Loucy (cell line): ENCODE results near the gene DGKB.

Experiments
- H2AFZ ChIP-seq: fragments of 200-600 bp; sonication (generic); 2 replicates; pipeline ENCODE4 v1.6.0; 2016; ENCODE audit warnings: antibody characterized with exemption, mild to moderate bottlenecking, low read length, moderate library complexity
- H3F3A ChIP-seq: fragments of 200-600 bp; 2 replicates; pipeline ENCODE4 v1.6.0; 2016; ENCODE audit warnings: antibody characterized with exemption, low read depth, mild to moderate bottlenecking
- H3K27me3 ChIP-seq: fragments of 200-600 bp; sonication (generic); 2 replicates; pipeline ENCODE4 v1.6.1; 2014; ENCODE audit warnings: low read length, mild to moderate bottlenecking; ENCODE audit not compliant: insufficient read depth, poor library complexity, severe bottlenecking
- H3K36me3 ChIP-seq: fragments of 200-600 bp; sonication (generic); 2 replicates; pipeline ENCODE4 v1.6.1; 2016; ENCODE audit warnings: low read length; ENCODE audit not compliant: insufficient read depth
- H3K4me1 ChIP-seq: fragments of 200-600 bp; sonication (generic); 2 replicates; pipeline ENCODE4 v1.5.1; 2014; ENCODE audit warnings: low read length, mild to moderate bottlenecking; ENCODE audit not compliant: insufficient read depth, poor library complexity, severe bottlenecking
- H3K4me2 ChIP-seq: fragments of 200-600 bp; sonication (generic); 2 replicates; pipeline ENCODE4 v1.6.0; 2014; ENCODE audit warnings: antibody characterized with exemption, low read length, low read depth, mild to moderate bottlenecking; ENCODE audit not compliant: poor library complexity, severe bottlenecking
- H3K4me3 ChIP-seq: fragments of 200-600 bp; sonication (generic); 2 replicates; pipeline ENCODE4 v1.5.1; 2014; ENCODE audit warnings: low read length, mild to moderate bottlenecking, mixed read lengths; ENCODE audit not compliant: poor library complexity, severe bottlenecking
- H3K79me2 ChIP-seq: fragments of 200-600 bp; sonication (generic); 2 replicates; pipeline ENCODE4 v1.6.1; 2014; ENCODE audit warnings: low read length; ENCODE audit not compliant: insufficient read depth
- H3K9ac ChIP-seq: fragments of 200-600 bp; sonication (generic); 2 replicates; pipeline ENCODE4 v1.6.0; 2014; ENCODE audit warnings: mild to moderate bottlenecking, low read depth, low read length, moderate library complexity; ENCODE audit not compliant: poor library complexity, severe bottlenecking
- H3K9me2 ChIP-seq: fragments of 200-600 bp; sonication (generic); replicated peaks from 2 replicates; pipeline ENCODE4 v1.6.1; 2016; ENCODE audit warnings: low read depth, low read length, mixed read lengths
- H3K9me3 ChIP-seq: fragments of 200-600 bp; sonication (generic); 2 replicates; pipeline ENCODE4 v1.6.1; 2014; ENCODE audit warnings: mild to moderate bottlenecking, antibody characterized with exemption, low read length, low read depth; ENCODE audit not compliant: insufficient read depth
- H4K20me1 ChIP-seq: fragments of 200-600 bp; sonication (generic); 2 replicates; pipeline ENCODE4 v1.6.0; 2014; ENCODE audit warnings: antibody characterized with exemption, low read length, mild to moderate bottlenecking; ENCODE audit not compliant: insufficient read depth, poor library complexity, severe bottlenecking
- EZH2phosphoT487 ChIP-seq: fragments of 200-600 bp; IDR thresholded peaks from 2 replicates; pipeline ENCODE4 v1.6.1; 2018; ENCODE audit warnings: antibody characterized with exemption, mild to moderate bottlenecking, moderate library complexity, borderline replicate concordance
- TF ChIP-seq, protein P1 (sequence below): fragments of 200-600 bp; sonication (generic); conservative IDR thresholded peaks from 2 replicates; pipeline ENCODE4 v1.5.1; 2014; ENCODE audit warnings: mild to moderate bottlenecking, antibody characterized with exemption, low read length

DGKB gene

GRCh38 chr7:14908697-14909096 is 6.1 kb upstream of the DGKB start:
- Histone ChIP-seq H2AFZ (no peak overlapping the region), H3K9ac (no peak overlapping the region), H3K4me1 (no peaks in the 10 kb centered on the region), H3K4me2 (no peak overlapping the region), H4K20me1 (no peaks in the 10 kb centered on the region), H3K4me3 (no peak overlapping the region), H3F3A (no peaks in the 10 kb centered on the region), H3K36me3 (no peaks in the 10 kb centered on the region), H3K9me2 (no peaks in the 10 kb centered on the region), H3K9me3 (no peaks in the 10 kb centered on the region), H3K27me3 (no peaks in the 10 kb centered on the region), H3K79me2 (no peaks in the 10 kb centered on the region)
- TF ChIP-seq, protein P1, sequence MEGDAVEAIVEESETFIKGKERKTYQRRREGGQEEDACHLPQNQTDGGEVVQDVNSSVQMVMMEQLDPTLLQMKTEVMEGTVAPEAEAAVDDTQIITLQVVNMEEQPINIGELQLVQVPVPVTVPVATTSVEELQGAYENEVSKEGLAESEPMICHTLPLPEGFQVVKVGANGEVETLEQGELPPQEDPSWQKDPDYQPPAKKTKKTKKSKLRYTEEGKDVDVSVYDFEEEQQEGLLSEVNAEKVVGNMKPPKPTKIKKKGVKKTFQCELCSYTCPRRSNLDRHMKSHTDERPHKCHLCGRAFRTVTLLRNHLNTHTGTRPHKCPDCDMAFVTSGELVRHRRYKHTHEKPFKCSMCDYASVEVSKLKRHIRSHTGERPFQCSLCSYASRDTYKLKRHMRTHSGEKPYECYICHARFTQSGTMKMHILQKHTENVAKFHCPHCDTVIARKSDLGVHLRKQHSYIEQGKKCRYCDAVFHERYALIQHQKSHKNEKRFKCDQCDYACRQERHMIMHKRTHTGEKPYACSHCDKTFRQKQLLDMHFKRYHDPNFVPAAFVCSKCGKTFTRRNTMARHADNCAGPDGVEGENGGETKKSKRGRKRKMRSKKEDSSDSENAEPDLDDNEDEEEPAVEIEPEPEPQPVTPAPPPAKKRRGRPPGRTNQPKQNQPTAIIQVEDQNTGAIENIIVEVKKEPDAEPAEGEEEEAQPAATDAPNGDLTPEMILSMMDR, result no peak
- no peak for TF ChIP-seq EZH2phosphoT487

GRCh38 chr7:14905764-14906163 is 3.2 kb upstream of the DGKB start:
- Histone ChIP-seq H3K4me2 (no peak overlapping the region), H3K27me3 (no peaks in the 10 kb centered on the region), H2AFZ (no peak overlapping the region), H3K36me3 (no peaks in the 10 kb centered on the region), H3K4me3 (no peak overlapping the region), H3K9ac (no peak overlapping the region), H4K20me1 (no peaks in the 10 kb centered on the region), H3K9me3 (no peaks in the 10 kb centered on the region), H3K79me2 (no peaks in the 10 kb centered on the region), H3K4me1 (no peaks in the 10 kb centered on the region), H3K9me2 (no peaks in the 10 kb centered on the region), H3F3A (no peaks in the 10 kb centered on the region)
- TF ChIP-seq, protein P1, result no peak
- no peak for TF ChIP-seq EZH2phosphoT487

DNA sequence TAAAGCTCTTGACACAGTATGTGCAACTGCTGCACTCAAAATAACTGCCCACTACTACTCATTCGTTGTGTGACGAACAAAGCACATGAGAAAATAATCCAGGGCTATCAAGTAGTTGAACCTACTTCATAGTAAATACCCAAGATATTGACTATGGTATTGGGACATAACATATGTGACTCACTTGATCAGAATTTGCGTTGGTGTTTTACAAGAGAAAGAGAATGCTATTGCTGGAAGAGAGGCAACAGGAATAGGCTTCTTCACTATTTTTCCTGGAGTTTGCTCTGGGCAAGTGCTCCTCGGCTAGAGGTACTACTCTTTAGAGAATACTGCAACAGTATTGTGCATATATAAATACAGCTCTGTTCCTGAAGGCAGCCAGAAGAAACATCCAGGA is 2.5 kb downstream of the DGKB start:
- H3K9me2 ChIP-seq, result no peaks in the 10 kb centered on the region
- H3K9me3 ChIP-seq, result no peaks in the 10 kb centered on the region
- H3K4me3 ChIP-seq, result no peak overlapping the region
- no peak overlapping the region for H2AFZ ChIP-seq
- no peaks in the 10 kb centered on the region for H3K36me3 ChIP-seq
- H3K4me2 ChIP-seq, result no peak overlapping the region
- H4K20me1 ChIP-seq, result no peaks in the 10 kb centered on the region
- no peaks in the 10 kb centered on the region for H3F3A ChIP-seq
- TF ChIP-seq EZH2phosphoT487, result no peak
- H3K27me3 ChIP-seq, result no peaks in the 10 kb centered on the region
- no peaks in the 10 kb centered on the region for H3K4me1 ChIP-seq
- no peak overlapping the region for H3K9ac ChIP-seq
- no peaks in the 10 kb centered on the region for H3K79me2 ChIP-seq

- Histone ChIP-seq H2AFZ (no peak overlapping the region), H3F3A (no peaks in the 10 kb centered on the region), H3K9me3 (no peaks in the 10 kb centered on the region), H4K20me1 (no peaks in the 10 kb centered on the region), H3K27me3 (no peaks in the 10 kb centered on the region), H3K9me2 (no peaks in the 10 kb centered on the region), H3K4me3 (no peak overlapping the region), H3K4me2 (no peak overlapping the region), H3K4me1 (no peaks in the 10 kb centered on the region), H3K9ac (no peak overlapping the region), H3K36me3 (no peaks in the 10 kb centered on the region), H3K79me2 (no peaks in the 10 kb centered on the region)
- TF ChIP-seq, protein P1, result no peak
- no peak for TF ChIP-seq EZH2phosphoT487
These were observed 3.5 kb downstream of the DGKB start for GRCh38 chr7:14899030-14899429.
